ENCODE measurements around the gene KIRREL2.
"Not testable (repeated sequence)": the region's sequence is repeated elsewhere in the genome, so short reads cannot be mapped to it uniquely, and the experiment has no call there.

Gene KIRREL2

DNA sequence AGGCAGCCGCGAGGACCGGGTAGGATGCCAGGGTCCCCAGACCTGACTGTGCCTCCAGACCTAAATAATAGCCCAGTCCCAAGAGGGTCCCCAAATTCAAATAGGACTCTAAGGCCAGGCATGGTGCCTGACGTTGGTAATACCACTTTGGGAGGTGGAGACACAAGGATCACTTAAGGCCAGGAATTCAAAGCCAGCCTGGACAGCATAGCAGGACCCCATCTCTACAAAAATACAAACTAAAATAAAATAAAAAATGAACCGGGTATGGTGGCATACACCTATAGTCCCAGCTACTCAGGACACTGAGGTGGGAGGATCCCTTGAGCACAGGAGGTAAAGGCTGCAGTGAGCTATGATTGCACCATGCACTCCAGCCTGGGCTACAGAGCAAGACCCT is 6.3 kb downstream of the KIRREL2 start:
- H3K27me3 ChIP-seq (ENCODE audit: control insufficient read depth, insufficient read depth, low read length): peaks cover 32% of the 10 kb centered on the region
- H3K36me3 ChIP-seq (ENCODE audit: control insufficient read depth, insufficient read depth, low read length): no peaks in the 10 kb centered on the region
- no peak overlapping the region for H3K9ac ChIP-seq (ENCODE audit: low read length)
- no peaks in the 10 kb centered on the region for H3K9me3 ChIP-seq (ENCODE audit: control insufficient read depth, low read length)
- H3K4me1 ChIP-seq (ENCODE audit: control insufficient read depth, insufficient read depth, low read length): peaks cover 14% of the 10 kb centered on the region
- no peak overlapping the region for H3K4me3 ChIP-seq (ENCODE audit: low read length)

DNA sequence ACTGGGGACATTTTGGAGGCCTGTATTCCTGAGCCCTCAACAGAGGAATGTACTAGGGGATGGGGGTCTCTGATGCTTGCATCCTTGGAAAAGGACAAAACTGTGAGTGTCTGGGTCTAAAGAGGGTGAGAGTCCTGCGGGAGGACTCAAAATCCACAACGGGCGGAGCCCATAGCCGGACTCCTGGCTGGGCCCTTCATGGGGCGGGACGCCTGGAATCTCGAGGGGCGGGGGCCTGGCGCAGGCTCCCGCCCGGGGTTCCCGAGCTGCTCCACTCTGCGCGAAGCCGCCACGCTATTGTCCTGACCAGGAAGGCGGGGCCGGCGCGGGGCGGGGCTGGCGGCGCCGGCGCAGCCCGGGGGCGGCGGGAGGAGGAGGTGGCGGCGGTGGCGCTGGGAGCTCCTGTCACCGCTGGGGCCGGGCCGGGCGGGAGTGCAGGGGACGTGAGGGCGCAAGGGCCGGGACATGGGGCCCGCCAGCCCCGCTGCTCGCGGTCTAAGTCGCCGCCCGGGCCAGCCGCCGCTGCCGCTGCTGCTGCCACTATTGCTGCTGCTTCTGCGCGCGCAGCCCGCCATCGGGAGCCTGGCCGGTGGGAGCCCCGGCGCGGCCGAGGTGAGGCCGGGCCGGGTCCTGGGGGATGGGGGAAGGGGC is 11.6 kb downstream of the KIRREL2 start, which contains the start of gene APLP1:
Gene APLP1 (plus strand): TSS at position 403 of the 651 bp plus-strand sequence. CDS start 63 bp downstream, at position 466.
- H3K4me3 ChIP-seq (ENCODE audit: low read length): no peak within 1 kb of the TSS
- peaks cover 16% of the 10 kb centered on the region for H3K4me1 ChIP-seq (ENCODE audit: control insufficient read depth, insufficient read depth, low read length)
- no peak within 1 kb of the TSS for H3K9ac ChIP-seq (ENCODE audit: low read length)
- no peaks in the 10 kb centered on the region for H3K36me3 ChIP-seq (ENCODE audit: control insufficient read depth, insufficient read depth, low read length)
- H3K27me3 ChIP-seq (ENCODE audit: control insufficient read depth, insufficient read depth, low read length): peaks cover 32% of the 10 kb centered on the region
- no peaks in the 10 kb centered on the region for H3K9me3 ChIP-seq (ENCODE audit: control insufficient read depth, low read length)

DNA sequence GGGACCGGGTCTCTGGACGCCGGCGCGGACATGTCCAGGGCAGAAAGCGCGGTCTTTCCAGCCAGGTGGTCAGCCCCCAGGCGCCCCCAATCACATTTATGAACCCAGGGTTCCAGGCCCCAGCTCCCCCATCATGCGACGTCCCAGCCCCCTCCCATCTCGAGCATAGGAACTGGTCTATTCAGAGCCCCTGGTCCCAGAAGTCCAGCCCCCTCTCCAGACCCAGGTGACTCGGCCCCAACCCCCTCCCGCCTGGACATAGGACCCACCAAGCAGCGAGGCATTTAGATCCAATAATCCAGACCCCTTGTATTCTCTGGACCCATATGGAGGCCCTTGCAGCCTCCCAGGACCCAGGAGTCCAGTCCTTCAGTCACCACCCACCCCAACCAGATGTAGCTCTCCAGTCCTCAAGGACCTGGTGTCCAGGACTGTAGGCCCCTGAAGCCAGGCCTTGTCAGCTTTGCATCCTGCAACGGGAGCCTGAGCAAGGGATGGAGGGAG is 12.2 kb downstream of the KIRREL2 start:
- H3K4me3 ChIP-seq (ENCODE audit: low read length): no peak overlapping the region
- H3K27me3 ChIP-seq (ENCODE audit: control insufficient read depth, insufficient read depth, low read length): peaks cover 32% of the 10 kb centered on the region
- H3K9me3 ChIP-seq (ENCODE audit: control insufficient read depth, low read length): no peaks in the 10 kb centered on the region
- H3K36me3 ChIP-seq (ENCODE audit: control insufficient read depth, insufficient read depth, low read length): no peaks in the 10 kb centered on the region
- no peak overlapping the region for H3K9ac ChIP-seq (ENCODE audit: low read length)
- H3K4me1 ChIP-seq (ENCODE audit: control insufficient read depth, insufficient read depth, low read length): peaks cover 16% of the 10 kb centered on the region

DNA sequence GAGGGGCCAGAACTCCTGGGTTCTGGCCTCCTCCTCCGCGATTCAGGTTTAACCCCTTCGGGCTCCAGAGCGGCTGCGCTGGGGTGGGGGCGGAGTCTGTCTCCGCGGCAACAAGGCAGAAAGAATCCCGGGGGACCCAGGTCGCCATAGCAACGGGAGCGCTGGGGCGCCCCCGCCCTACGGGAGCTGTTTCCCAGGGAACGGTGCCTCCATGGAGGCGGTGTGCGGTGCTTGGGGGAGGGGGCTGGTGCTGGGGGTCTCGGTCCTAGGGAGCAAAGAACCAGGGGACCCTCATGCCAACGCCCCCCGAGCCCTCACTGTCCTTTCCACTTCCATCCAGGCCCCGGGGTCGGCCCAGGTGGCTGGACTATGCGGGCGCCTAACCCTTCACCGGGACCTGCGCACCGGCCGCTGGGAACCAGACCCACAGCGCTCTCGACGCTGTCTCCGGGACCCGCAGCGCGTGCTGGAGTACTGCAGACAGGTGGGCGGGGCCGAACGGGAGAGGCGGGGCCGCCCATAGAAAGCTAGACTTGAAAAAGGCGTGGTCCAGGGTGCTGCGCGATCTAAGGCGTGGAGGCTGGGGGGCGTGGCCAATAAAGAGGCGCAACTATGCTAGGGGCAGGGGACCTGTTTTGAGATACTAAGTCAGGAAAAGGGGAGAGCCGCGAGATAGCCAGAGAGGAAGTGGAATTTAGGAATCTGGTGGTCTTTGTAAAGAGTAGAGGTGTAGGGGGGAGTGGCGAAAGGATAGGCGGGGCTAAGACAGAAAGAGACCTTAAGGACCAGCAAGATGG is 12.8 kb downstream of the KIRREL2 start:
- Histone ChIP-seq H3K9me3 (ENCODE audit: control insufficient read depth, low read length) (no peaks in the 10 kb centered on the region), H3K9ac (ENCODE audit: low read length) (no peak overlapping the region), H3K36me3 (ENCODE audit: control insufficient read depth, insufficient read depth, low read length) (no peaks in the 10 kb centered on the region), H3K4me3 (ENCODE audit: low read length) (no peak overlapping the region), H3K4me1 (ENCODE audit: control insufficient read depth, insufficient read depth, low read length) (peaks cover 16% of the 10 kb centered on the region), H3K27me3 (ENCODE audit: control insufficient read depth, insufficient read depth, low read length) (peaks cover 32% of the 10 kb centered on the region)

DNA sequence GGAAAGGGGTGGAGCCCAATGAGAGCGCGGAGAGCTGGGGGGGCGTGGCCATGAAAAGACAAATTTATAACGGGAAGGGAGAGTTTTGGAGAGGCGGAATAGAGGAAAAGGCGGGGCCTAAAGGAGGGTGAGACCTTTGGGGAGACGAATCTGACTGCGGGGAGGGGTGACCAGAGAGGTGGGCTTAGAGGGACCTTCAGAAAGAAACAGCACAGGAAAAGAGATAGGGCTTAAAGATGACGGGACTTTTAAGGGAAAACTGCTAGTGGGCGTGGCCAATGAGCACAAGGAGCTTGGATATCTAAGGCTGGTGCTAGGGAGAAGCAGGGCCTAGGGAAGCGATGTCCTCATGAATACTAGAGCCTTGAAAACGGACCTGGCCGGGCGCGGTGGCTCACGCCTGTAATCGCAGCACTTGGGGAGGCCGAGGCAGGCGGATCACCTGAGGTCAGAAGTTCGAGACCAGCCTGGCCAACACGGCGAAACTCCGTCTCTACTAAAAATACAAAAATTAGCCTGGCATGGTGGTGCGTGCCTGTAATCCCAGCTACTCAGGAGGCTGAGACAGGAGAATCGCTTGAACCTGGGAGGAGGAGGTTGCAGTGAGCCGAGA is 13.5 kb downstream of the KIRREL2 start:
- not testable (repeated sequence) for H3K36me3 ChIP-seq (ENCODE audit: control insufficient read depth, insufficient read depth, low read length); H3K9me3 ChIP-seq (ENCODE audit: control insufficient read depth, low read length); H3K4me3 ChIP-seq (ENCODE audit: low read length); H3K9ac ChIP-seq (ENCODE audit: low read length)
- Histone ChIP-seq H3K4me1 (ENCODE audit: control insufficient read depth, insufficient read depth, low read length) (peaks cover 16% of the 10 kb centered on the region), H3K27me3 (ENCODE audit: control insufficient read depth, insufficient read depth, low read length) (peaks cover 32% of the 10 kb centered on the region)

DNA sequence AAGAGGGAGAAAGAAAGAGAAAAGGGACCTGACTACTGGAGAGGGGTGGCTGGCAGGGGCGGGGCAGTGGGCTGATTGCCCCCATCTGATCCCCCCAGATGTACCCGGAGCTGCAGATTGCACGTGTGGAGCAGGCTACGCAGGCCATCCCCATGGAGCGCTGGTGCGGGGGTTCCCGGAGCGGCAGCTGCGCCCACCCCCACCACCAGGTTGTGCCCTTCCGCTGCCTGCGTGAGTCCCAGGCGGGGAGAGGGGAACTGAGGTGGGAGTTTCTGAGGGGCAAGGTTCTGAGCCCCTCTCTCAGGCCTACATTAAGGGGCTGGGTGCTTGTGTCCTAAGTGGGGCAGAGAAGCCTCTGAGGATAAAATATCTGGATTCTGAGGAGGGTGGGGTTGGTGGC is 14.1 kb downstream of the KIRREL2 start:
- Histone ChIP-seq H3K36me3 (ENCODE audit: control insufficient read depth, insufficient read depth, low read length) (no peaks in the 10 kb centered on the region), H3K4me1 (ENCODE audit: control insufficient read depth, insufficient read depth, low read length) (peaks cover 16% of the 10 kb centered on the region), H3K9ac (ENCODE audit: low read length) (no peak overlapping the region), H3K27me3 (ENCODE audit: control insufficient read depth, insufficient read depth, low read length) (peaks cover 32% of the 10 kb centered on the region), H3K9me3 (ENCODE audit: control insufficient read depth, low read length) (no peaks in the 10 kb centered on the region), H3K4me3 (ENCODE audit: low read length) (no peak overlapping the region)

DNA sequence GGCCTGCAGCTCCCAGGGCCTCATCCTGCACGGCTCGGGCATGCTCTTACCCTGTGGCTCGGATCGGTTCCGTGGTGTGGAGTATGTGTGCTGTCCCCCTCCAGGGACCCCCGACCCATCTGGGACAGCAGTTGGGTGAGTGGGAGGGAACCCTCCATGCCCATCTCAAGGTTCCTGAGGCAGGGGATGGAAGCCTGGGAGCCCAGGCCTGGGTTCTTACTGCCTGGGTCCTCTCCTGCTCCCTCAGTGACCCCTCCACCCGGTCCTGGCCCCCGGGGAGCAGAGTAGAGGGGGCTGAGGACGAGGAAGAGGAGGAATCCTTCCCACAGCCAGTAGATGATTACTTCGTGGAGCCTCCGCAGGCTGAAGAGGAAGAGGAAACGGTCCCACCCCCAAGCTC is 14.9 kb downstream of the KIRREL2 start:
- peaks cover 16% of the 10 kb centered on the region for H3K4me1 ChIP-seq (ENCODE audit: control insufficient read depth, insufficient read depth, low read length)
- no peak overlapping the region for H3K9ac ChIP-seq (ENCODE audit: low read length)
- no peaks in the 10 kb centered on the region for H3K36me3 ChIP-seq (ENCODE audit: control insufficient read depth, insufficient read depth, low read length)
- H3K4me3 ChIP-seq (ENCODE audit: low read length): no peak overlapping the region
- H3K27me3 ChIP-seq (ENCODE audit: control insufficient read depth, insufficient read depth, low read length): peaks cover 32% of the 10 kb centered on the region
- H3K9me3 ChIP-seq (ENCODE audit: control insufficient read depth, low read length): no peaks in the 10 kb centered on the region

DNA sequence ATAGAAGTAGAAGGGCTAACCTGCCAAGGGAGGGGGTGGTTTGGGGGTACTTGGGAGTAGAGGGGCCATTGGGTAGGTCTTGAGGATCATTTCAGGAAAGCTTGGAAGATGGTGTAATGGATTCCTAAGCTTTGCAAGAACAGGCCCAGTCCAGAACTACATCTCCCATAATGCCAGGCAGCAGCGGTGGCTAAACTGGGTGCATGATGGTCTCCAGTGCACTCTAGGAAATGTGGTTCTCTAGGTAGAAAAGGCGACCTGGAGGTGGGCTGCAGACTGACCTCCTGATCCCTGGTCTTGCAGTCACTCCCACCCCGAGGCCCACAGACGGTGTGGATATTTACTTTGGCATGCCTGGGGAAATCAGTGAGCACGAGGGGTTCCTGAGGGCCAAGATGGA is 15.5 kb downstream of the KIRREL2 start:
- H3K36me3 ChIP-seq (ENCODE audit: control insufficient read depth, insufficient read depth, low read length): no peaks in the 10 kb centered on the region
- H3K9ac ChIP-seq (ENCODE audit: low read length): no peak overlapping the region
- no peak overlapping the region for H3K4me3 ChIP-seq (ENCODE audit: low read length)
- no peaks in the 10 kb centered on the region for H3K9me3 ChIP-seq (ENCODE audit: control insufficient read depth, low read length)
- H3K27me3 ChIP-seq (ENCODE audit: control insufficient read depth, insufficient read depth, low read length): peaks cover 32% of the 10 kb centered on the region
- H3K4me1 ChIP-seq (ENCODE audit: control insufficient read depth, insufficient read depth, low read length): peaks cover 16% of the 10 kb centered on the region

DNA sequence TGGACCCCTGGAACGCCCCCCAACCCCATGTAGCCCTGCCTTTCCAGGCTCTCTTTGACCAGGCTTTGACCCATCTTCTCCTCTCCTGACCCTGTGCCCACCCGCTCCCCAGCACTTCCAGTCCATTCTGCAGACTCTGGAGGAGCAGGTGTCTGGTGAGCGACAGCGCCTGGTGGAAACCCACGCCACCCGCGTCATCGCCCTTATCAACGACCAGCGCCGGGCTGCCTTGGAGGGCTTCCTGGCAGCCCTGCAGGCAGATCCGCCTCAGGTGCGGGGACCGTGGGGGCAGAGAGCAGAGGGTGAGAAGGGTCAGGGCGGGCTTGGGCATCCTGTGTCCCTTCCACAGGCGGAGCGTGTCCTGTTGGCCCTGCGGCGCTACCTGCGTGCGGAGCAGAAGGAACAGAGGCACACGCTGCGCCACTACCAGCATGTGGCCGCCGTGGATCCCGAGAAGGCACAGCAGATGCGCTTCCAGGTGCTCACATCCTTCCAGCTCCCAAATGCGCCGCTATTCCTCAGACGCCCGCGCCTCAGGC is 17.8 kb downstream of the KIRREL2 start:
- Histone ChIP-seq H3K36me3 (ENCODE audit: control insufficient read depth, insufficient read depth, low read length) (no peaks in the 10 kb centered on the region), H3K27me3 (ENCODE audit: control insufficient read depth, insufficient read depth, low read length) (peaks cover 28% of the 10 kb centered on the region), H3K4me1 (ENCODE audit: control insufficient read depth, insufficient read depth, low read length) (peaks cover 7% of the 10 kb centered on the region), H3K4me3 (ENCODE audit: low read length) (no peak overlapping the region), H3K9me3 (ENCODE audit: control insufficient read depth, low read length) (no peaks in the 10 kb centered on the region), H3K9ac (ENCODE audit: low read length) (no peak overlapping the region)

DNA sequence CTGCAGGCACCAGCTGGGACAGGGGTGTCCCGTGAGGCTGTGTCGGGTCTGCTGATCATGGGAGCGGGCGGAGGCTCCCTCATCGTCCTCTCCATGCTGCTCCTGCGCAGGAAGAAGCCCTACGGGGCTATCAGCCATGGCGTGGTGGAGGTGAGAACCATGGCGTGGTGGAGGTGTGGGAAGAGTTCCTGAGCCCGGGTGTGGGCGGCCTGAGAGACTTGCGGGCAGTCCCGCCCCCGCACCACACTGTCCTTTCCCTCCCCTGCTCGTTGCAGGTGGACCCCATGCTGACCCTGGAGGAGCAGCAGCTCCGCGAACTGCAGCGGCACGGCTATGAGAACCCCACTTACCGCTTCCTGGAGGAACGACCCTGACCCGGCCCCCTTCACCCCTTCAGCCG is 22.4 kb downstream of the KIRREL2 start:
- no peaks in the 10 kb centered on the region for H3K9me3 ChIP-seq (ENCODE audit: control insufficient read depth, low read length)
- no peak overlapping the region for H3K9ac ChIP-seq (ENCODE audit: low read length)
- H3K36me3 ChIP-seq (ENCODE audit: control insufficient read depth, insufficient read depth, low read length): no peaks in the 10 kb centered on the region
- H3K4me3 ChIP-seq (ENCODE audit: low read length): no peak overlapping the region
- peaks cover 5% of the 10 kb centered on the region for H3K27me3 ChIP-seq (ENCODE audit: control insufficient read depth, insufficient read depth, low read length)
- no peaks in the 10 kb centered on the region for H3K4me1 ChIP-seq (ENCODE audit: control insufficient read depth, insufficient read depth, low read length)

DNA sequence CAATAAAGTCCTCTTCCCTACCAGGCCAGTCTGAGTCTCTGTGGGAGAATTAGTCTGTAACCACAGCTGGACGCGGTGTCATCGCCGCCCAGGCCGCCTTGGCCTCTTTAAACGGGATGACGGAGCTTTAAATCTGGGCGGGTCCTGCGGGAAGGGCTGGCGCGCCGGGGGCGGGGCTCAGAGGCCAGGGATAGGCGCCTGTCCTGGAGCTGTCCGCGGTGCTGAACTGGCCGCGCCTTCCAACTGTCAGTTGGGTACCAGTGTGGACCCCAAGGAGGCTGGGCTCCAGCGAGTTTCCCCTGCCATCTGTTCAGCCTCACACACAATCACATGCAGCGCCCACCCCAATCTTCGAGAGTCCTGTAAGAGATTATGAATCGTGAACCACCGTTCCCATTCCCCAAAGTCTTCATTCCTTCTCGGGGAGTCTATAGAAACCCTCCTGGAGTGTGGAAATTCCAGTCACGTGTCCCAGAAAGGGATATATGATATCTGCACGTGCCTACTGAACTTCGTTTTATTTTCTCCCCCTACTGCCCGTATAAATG is 23.1 kb downstream of the KIRREL2 start:
- H3K4me3 ChIP-seq (ENCODE audit: low read length): no peak overlapping the region
- no peaks in the 10 kb centered on the region for H3K9me3 ChIP-seq (ENCODE audit: control insufficient read depth, low read length)
- H3K36me3 ChIP-seq (ENCODE audit: control insufficient read depth, insufficient read depth, low read length): no peaks in the 10 kb centered on the region
- no peak overlapping the region for H3K9ac ChIP-seq (ENCODE audit: low read length)
- no peaks in the 10 kb centered on the region for H3K4me1 ChIP-seq (ENCODE audit: control insufficient read depth, insufficient read depth, low read length)
- peaks cover 5% of the 10 kb centered on the region for H3K27me3 ChIP-seq (ENCODE audit: control insufficient read depth, insufficient read depth, low read length)
